H1 (cell line): ENCODE measurements around the gene GULP1. TPM values are rescaled to one million over a fixed set of nuclear protein-coding genes. Genes with fewer than 3 reads are reported as not detected.

Experiments used
- CTCF ChIA-PET: fragments of 300-600 bp; sonication (Branson Sonifier 250); formaldehyde crosslinking; loops from one replicate; lab custom pipeline; 2021; ENCODE audit not compliant: partially characterized antibody; lab: Charles Lee
- POLR2A ChIA-PET: fragments of 300-600 bp; sonication (Branson Sonifier 250); formaldehyde crosslinking; loops from one replicate; lab custom pipeline; 2021; ENCODE audit warnings: inconsistent platforms; ENCODE audit not compliant: partially characterized antibody; lab: Charles Lee
- DNase-seq, 2 experiments: peaks; one replicate each; pipeline versions ENCODE4 v3.0.0 to v3.0.0-alpha.2; 2010 to 2022; ENCODE audit warnings: low spot score in 2 of 2, low read depth in 1 of 2, mixed read lengths in 1 of 2
- FAIRE-seq: peaks from 2 replicates; lab custom pipeline; 2011; peaks lifted over from hg19 to GRCh38; lab: Jason Lieb, UNC
- H2AFZ ChIP-seq: 2 replicates; pipeline ENCODE4 v1.8.1; 2012; ENCODE audit warnings: low read length, inconsistent platforms
- H2AK5ac ChIP-seq: 2 replicates; pipeline ENCODE4 v1.6.1; 2013; ENCODE audit warnings: low read depth, low read length
- H2BK120ac ChIP-seq: replicated peaks from 2 replicates; pipeline ENCODE3; 2013; ENCODE audit warnings: low read depth, low read length, inconsistent platforms
- H2BK12ac ChIP-seq: 2 replicates; pipeline ENCODE4 v1.6.1; 2013; ENCODE audit warnings: low read depth, low read length
- H2BK15ac ChIP-seq: 2 replicates; pipeline ENCODE4 v1.6.1; 2013; ENCODE audit warnings: low read length
- H2BK20ac ChIP-seq: 2 replicates; pipeline ENCODE4 v1.6.1; 2013; ENCODE audit warnings: low read length
- H2BK5ac ChIP-seq: 2 replicates; pipeline ENCODE4 v1.6.1; 2013; ENCODE audit warnings: low read depth, low read length
- H3K14ac ChIP-seq: 2 replicates; pipeline ENCODE4 v1.6.1; 2013; ENCODE audit warnings: inconsistent platforms; ENCODE audit not compliant: insufficient read length
- H3K18ac ChIP-seq: 2 replicates; pipeline ENCODE4 v1.6.1; 2013; ENCODE audit warnings: low read length; ENCODE audit errors: extremely low read depth
- H3K23ac ChIP-seq: 2 replicates; pipeline ENCODE4 v1.6.1; 2013; ENCODE audit warnings: inconsistent platforms; ENCODE audit not compliant: insufficient read length
- H3K23me2 ChIP-seq: 2 replicates; pipeline ENCODE4 v1.6.1; 2013; ENCODE audit warnings: low read depth, low read length
- H3K27ac ChIP-seq: 2 replicates; pipeline ENCODE4 v1.6.1; 2011; ENCODE audit warnings: low read depth, low read length, inconsistent platforms
- H3K27me3 ChIP-seq, 4 experiments: replicated peaks in 1 of 4; 1 replicate in 1 of 4; 2 replicates in 3 of 4; pipeline versions ENCODE4 v1.6.1 to v1.8.1; 2011 to 2013; ENCODE audit warnings: low read length in 3 of 4, mild to moderate bottlenecking in 3 of 4, inconsistent platforms in 2 of 4, mixed read lengths in 2 of 4, moderate library complexity in 1 of 4; ENCODE audit not compliant: control insufficient read depth in 3 of 4, insufficient read depth in 3 of 4; ENCODE audit errors: extremely low read depth in 1 of 4
- H3K36me3 ChIP-seq, 4 experiments: 2 replicates each; pipeline versions ENCODE4 v1.6.1 to v1.8.1; 2011 to 2013; ENCODE audit warnings: mild to moderate bottlenecking in 4 of 4, low read length in 3 of 4, moderate library complexity in 2 of 4, control low read depth in 1 of 4, inconsistent platforms in 1 of 4; ENCODE audit not compliant: insufficient read depth in 4 of 4, control insufficient read depth in 2 of 4
- H3K4ac ChIP-seq: replicated peaks from 2 replicates; pipeline ENCODE3; 2013; ENCODE audit warnings: low read length, low read depth, mixed read lengths, inconsistent platforms; ENCODE audit not compliant: insufficient read length
- H3K4me1 ChIP-seq, 4 experiments: replicated peaks in 1 of 4; 1 replicate in 1 of 4; 2 replicates in 3 of 4; pipeline versions ENCODE4 v1.6.1 to v1.8.1; 2011 to 2013; ENCODE audit warnings: low read length in 3 of 4, inconsistent platforms in 2 of 4, mixed read lengths in 1 of 4; ENCODE audit not compliant: insufficient read depth in 4 of 4, control insufficient read depth in 3 of 4
- H3K4me2 ChIP-seq, 2 experiments: 2 replicates each; pipeline versions ENCODE4 v1.6.1 to v1.8.1; 2011 to 2013; ENCODE audit warnings: low read depth in 2 of 2, low read length in 2 of 2, control low read depth in 1 of 2, inconsistent platforms in 1 of 2, mild to moderate bottlenecking in 1 of 2; ENCODE audit not compliant: insufficient read depth in 1 of 2
- H3K4me3 ChIP-seq, 4 experiments: fragments of 200-600, 300-600 bp in 1 of 4; sonication (generic), shearing (Covaris generic), sonication (Bioruptor Twin) in 1 of 4; 2 replicates each; pipeline versions ENCODE4 v1.5.1 to v1.8.1; 2011 to 2016; ENCODE audit warnings: low read length in 4 of 4, low read depth in 3 of 4, control low read depth in 2 of 4, inconsistent platforms in 2 of 4, mild to moderate bottlenecking in 2 of 4, mixed read lengths in 1 of 4, moderate library complexity in 1 of 4; ENCODE audit not compliant: insufficient read depth in 2 of 4; ENCODE audit errors: extremely low read depth in 1 of 4
- H3K56ac ChIP-seq: replicated peaks from 2 replicates; pipeline ENCODE3; 2013; ENCODE audit warnings: low read depth, mild to moderate bottlenecking, mixed read lengths, low read length, inconsistent platforms; ENCODE audit not compliant: insufficient read length
- H3K79me1 ChIP-seq: 2 replicates; pipeline ENCODE4 v1.6.1; 2013; ENCODE audit warnings: low read depth, low read length, control low read depth
- H3K79me2 ChIP-seq, 2 experiments: 2 replicates each; pipeline versions ENCODE4 v1.6.1 to v1.8.1; 2012 to 2013; ENCODE audit warnings: low read length in 2 of 2, mild to moderate bottlenecking in 2 of 2, inconsistent platforms in 1 of 2; ENCODE audit not compliant: insufficient read depth in 2 of 2, control insufficient read depth in 1 of 2
- H3K9ac ChIP-seq, 4 experiments: replicated peaks in 1 of 4; 1 replicate in 1 of 4; 2 replicates in 3 of 4; pipeline versions ENCODE4 v1.6.1 to v1.8.1; 2011 to 2013; ENCODE audit warnings: low read depth in 3 of 4, low read length in 3 of 4, control low read depth in 2 of 4, mild to moderate bottlenecking in 2 of 4, moderate library complexity in 2 of 4, inconsistent platforms in 1 of 4; ENCODE audit errors: extremely low read depth in 1 of 4
- H3K9me3 ChIP-seq, 2 experiments: 2 replicates each; pipeline versions ENCODE4 v1.6.1 to v1.8.1; 2012 to 2013; ENCODE audit warnings: mild to moderate bottlenecking in 2 of 2, moderate library complexity in 2 of 2, control low read depth in 1 of 2, inconsistent platforms in 1 of 2, low read depth in 1 of 2, low read length in 1 of 2, mixed read lengths in 1 of 2; ENCODE audit not compliant: insufficient read depth in 2 of 2
- H4K20me1 ChIP-seq, 2 experiments: replicated peaks in 1 of 2; 2 replicates each; pipeline versions ENCODE3 to v1.8.1; 2011 to 2013; ENCODE audit warnings: inconsistent platforms in 2 of 2, low read length in 2 of 2, mild to moderate bottlenecking in 1 of 2; ENCODE audit not compliant: insufficient read depth in 2 of 2, control insufficient read depth in 1 of 2
- H4K5ac ChIP-seq: 2 replicates; pipeline ENCODE4 v1.6.1; 2013; ENCODE audit warnings: low read length, low read depth, mixed read lengths, inconsistent platforms; ENCODE audit not compliant: insufficient read length
- H4K8ac ChIP-seq: 2 replicates; pipeline ENCODE4 v1.8.0; 2013; ENCODE audit warnings: mild to moderate bottlenecking, moderate library complexity, low read length, inconsistent platforms; ENCODE audit not compliant: insufficient read depth; ENCODE audit errors: extremely low read depth
- H4K91ac ChIP-seq: replicated peaks from 2 replicates; pipeline ENCODE3; 2013; ENCODE audit warnings: low read length, mixed read lengths, inconsistent platforms; ENCODE audit not compliant: insufficient read length
- ATF3 ChIP-seq: IDR thresholded peaks from 2 replicates; pipeline ENCODE4 v1.6.1; 2011; ENCODE audit warnings: low read depth, mild to moderate bottlenecking, low read length; ENCODE audit not compliant: insufficient read depth
- CBX5 ChIP-seq: fragments of 300-800, 300-1000 bp; sonication (generic); IDR thresholded peaks from 2 replicates; pipeline ENCODE4 v1.7.1; 2016; ENCODE audit warnings: antibody characterized with exemption, low read length, low read depth
- GABPA ChIP-seq: IDR thresholded peaks from 2 replicates; pipeline ENCODE4 v1.6.1; 2011; ENCODE audit warnings: mild to moderate bottlenecking, low read length, moderate library complexity, borderline replicate concordance; ENCODE audit not compliant: insufficient read depth
- KDM1A ChIP-seq: fragments of 200-600, 300-600 bp; sonication (generic); IDR thresholded peaks from 2 replicates; pipeline ENCODE4 v1.7.1; 2016; ENCODE audit warnings: mild to moderate bottlenecking, low read length, borderline replicate concordance
- POU5F1 ChIP-seq: IDR thresholded peaks from 2 replicates; pipeline ENCODE4 v1.6.1; 2011; ENCODE audit warnings: low read depth, mild to moderate bottlenecking, low read length, moderate library complexity
- RNF2 ChIP-seq: fragments of 200-900, 300-1000 bp; sonication (generic); IDR thresholded peaks from 2 replicates; pipeline ENCODE4 v1.7.1; 2016; ENCODE audit warnings: borderline replicate concordance, low read depth, mild to moderate bottlenecking, antibody characterized with exemption, low read length; ENCODE audit not compliant: poor library complexity, severe bottlenecking; ENCODE audit errors: missing control alignments
- SIN3A ChIP-seq, 2 experiments: IDR thresholded peaks in 1 of 2; conservative IDR thresholded peaks in 1 of 2; 2 replicates each; pipeline ENCODE4 v1.6.1; 2011 to 2012; ENCODE audit warnings: low read length in 2 of 2, improper control_type of control experiment in 1 of 2, low read depth in 1 of 2, mild to moderate bottlenecking in 1 of 2
- SIX5 ChIP-seq: IDR thresholded peaks from 2 replicates; pipeline ENCODE4 v1.6.1; 2011; ENCODE audit warnings: mild to moderate bottlenecking, low read depth, low read length
- TAF7 ChIP-seq: optimal IDR thresholded peaks from 2 replicates; pipeline ENCODE3; 2011; ENCODE audit warnings: low read depth, mild to moderate bottlenecking, inconsistent platforms, low read length, moderate library complexity, borderline replicate concordance
- WGBS, 2 experiments: shearing (Covaris generic) in 1 of 2; methylation state at CpG; one replicate each; pipeline versions ENCODE4 v1.1.6 to v1.1.7; 2013 to 2015; ENCODE audit warnings: low lambda C conversion rate in 2 of 2, mixed read lengths in 2 of 2, inconsistent platforms in 1 of 2, low coverage in 1 of 2, missing lambda C conversion rate in 1 of 2; ENCODE audit not compliant: insufficient replicate concordance in 2 of 2, insufficient coverage in 1 of 2, insufficient read length in 1 of 2; ENCODE audit errors: extremely low coverage in 1 of 2, missing lambda C conversion rate in 1 of 2; 5-methylcytosine and 5-hydroxymethylcytosine counted together
- polyA plus RNA-seq, 7 experiments: library from polyadenylated mRNA; depleted of rRNA in 3 of 7; stranded (reverse) in 5 of 7; unstranded in 2 of 7; fragments of >200 nt in 5 of 7; fragments of 200-250 nt in 2 of 7; gene quantifications; 1 replicate in 5 of 7; 2 replicates in 1 of 7; 4 replicates in 1 of 7; pipeline versions ENCODE4 v1.2.1 to v1.2.3, GENCODE V29; 2011 to 2013; ENCODE audit warnings: missing spikeins in 2 of 7, mixed read lengths in 2 of 7
- total RNA-seq: library from RNA; stranded (reverse); fragmentation: NEBNext Ultra II Directional; extraction: Animal tissue kit (Norgen Biotek cat#: 25700); gene quantifications from 2 replicates; pipeline ENCODE4 v1.2.1, GENCODE V29; 2021

Gene GULP1
- total and polyA plus RNA-seq, 2 of the 8 experiments (the other 6 are each of a cell fraction or from before 2014, with no cell fraction given) = 69.7 to 139 TPM

DNA sequence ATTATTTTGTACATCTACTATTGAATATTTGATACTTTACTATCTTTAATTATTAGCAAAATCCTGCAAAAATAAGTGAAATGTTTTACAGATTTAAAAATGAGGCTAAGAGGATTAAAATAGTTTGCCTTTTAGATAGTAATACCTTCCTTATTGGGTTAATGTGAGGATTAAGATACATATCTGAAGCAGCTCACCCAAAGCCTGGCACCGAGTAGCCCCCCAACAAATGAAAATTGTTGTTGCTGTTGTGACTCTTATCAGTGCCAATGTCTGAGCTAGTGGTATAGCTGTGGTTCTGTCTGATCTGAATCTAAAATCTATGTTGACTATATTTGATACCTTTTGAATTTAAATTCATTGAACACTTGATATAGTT lies 34.6 kb downstream of the GULP1 start:
- peaks cover 2 to 12% of the 10 kb centered on the region in 2 experiments for H4K20me1 ChIP-seq
- no peak overlapping the region for H2AK5ac ChIP-seq
- no peak overlapping the region for H3K9ac ChIP-seq
- no peaks in the 10 kb centered on the region for H3K36me3 ChIP-seq
- H3K79me2 ChIP-seq = peaks cover 0 to 100% of the 10 kb centered on the region in 2 experiments; a peak in 3 of 4 replicates
- peaks cover 0 to 6% (median 4%) of the 10 kb centered on the region in 4 experiments; a peak in 6 of 7 replicates for H3K4me1 ChIP-seq
- no peak overlapping the region for H4K91ac ChIP-seq
- H3K23me2 ChIP-seq = no peaks in the 10 kb centered on the region; the same call in 1 of the 2 replicates
- H2BK15ac ChIP-seq = no peak overlapping the region
- H3K79me1 ChIP-seq = peaks cover 5% of the 10 kb centered on the region; the same call in 1 of the 2 replicates
- no peaks in the 10 kb centered on the region for H3K9me3 ChIP-seq
- H3K14ac ChIP-seq = no peak overlapping the region
- no peak overlapping the region for H2BK12ac ChIP-seq
- no peak overlapping the region for H2BK5ac ChIP-seq
- H2AFZ ChIP-seq = no peak overlapping the region
- no peak for DNase-seq
- H3K4me2 ChIP-seq = no peak overlapping the region
- H3K4ac ChIP-seq = no peak overlapping the region
- no peak overlapping the region for H3K56ac ChIP-seq
- 95% methylated on average over 1 of the region's 1 CpG; no CpG with 5 or more reads in 1 of the 2 experiments for WGBS, 2 experiments
- no peak overlapping the region for H3K27ac ChIP-seq
- no peak overlapping the region for H4K5ac ChIP-seq
- H3K27me3 ChIP-seq = no peaks in the 10 kb centered on the region
- FAIRE-seq = no peak
- POLR2A ChIA-PET = interaction anchor here (0.8 to 1.8 kb wide), 4 partner anchors 14 to 34 kb away, joined by 3 to 8 read pairs (median 6); partner anchors contain the start of gene GULP1
- TF ChIP-seq KDM1A = no peak
- TF ChIP-seq GABPA = no peak
- no peak for TF ChIP-seq POU5F1
- TF ChIP-seq SIN3A (conservative IDR thresholded peaks at IDR 0.05 in 1 of 2, IDR thresholded peaks at IDR 0.05 in 1 of 2; ENCODE audit: low read depth in 1 of 2, low read length in 2 of 2) = no peak
- TF ChIP-seq CBX5 = no peak
- TF ChIP-seq TAF7 = no peak
- no peak for TF ChIP-seq ATF3
- TF ChIP-seq SIX5 = no peak
- no peak for TF ChIP-seq RNF2
- H2BK20ac ChIP-seq = no peak overlapping the region
- no peak overlapping the region for H3K18ac ChIP-seq
- CTCF ChIA-PET = no interaction called here
- no peak overlapping the region for H3K4me3 ChIP-seq
- no peak overlapping the region for H4K8ac ChIP-seq
- no peak overlapping the region for H2BK120ac ChIP-seq
- no peak overlapping the region for H3K23ac ChIP-seq
